Activated T-cell treated with anti-CD3 and anti-CD28 coated beads for 1 hour (primary cell): ENCODE data around the gene SKAP1.
"Not testable (repeated sequence)": the region's sequence is repeated elsewhere in the genome, so short reads cannot be mapped to it uniquely, and the experiment has no call there.

Experiments
- DNase-seq: peaks from one replicate; pipeline ENCODE4 v3.0.0-alpha.2; 2020; ENCODE audit warnings: low read depth

Gene SKAP1

DNA sequence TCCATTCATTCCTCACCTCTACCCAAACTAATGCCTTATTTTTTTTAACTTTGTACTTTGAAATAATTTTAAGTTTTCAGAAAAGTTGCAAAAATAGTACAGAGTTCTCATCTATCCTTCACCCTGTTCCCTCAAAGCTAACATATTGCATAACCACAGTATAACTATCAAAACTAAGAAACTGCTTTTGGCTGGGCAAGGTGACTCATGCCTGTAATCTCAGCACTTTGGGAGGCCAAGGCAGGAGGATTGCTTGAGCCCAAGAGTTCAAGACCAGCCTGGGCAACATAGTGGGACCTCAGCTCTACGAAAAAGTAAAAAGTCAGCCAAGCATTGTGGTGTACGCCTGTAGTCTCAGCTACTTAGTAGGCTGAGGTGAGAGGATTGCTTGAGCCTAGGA is 147.7 kb downstream of the SKAP1 start:
- no peak for DNase-seq

DNA sequence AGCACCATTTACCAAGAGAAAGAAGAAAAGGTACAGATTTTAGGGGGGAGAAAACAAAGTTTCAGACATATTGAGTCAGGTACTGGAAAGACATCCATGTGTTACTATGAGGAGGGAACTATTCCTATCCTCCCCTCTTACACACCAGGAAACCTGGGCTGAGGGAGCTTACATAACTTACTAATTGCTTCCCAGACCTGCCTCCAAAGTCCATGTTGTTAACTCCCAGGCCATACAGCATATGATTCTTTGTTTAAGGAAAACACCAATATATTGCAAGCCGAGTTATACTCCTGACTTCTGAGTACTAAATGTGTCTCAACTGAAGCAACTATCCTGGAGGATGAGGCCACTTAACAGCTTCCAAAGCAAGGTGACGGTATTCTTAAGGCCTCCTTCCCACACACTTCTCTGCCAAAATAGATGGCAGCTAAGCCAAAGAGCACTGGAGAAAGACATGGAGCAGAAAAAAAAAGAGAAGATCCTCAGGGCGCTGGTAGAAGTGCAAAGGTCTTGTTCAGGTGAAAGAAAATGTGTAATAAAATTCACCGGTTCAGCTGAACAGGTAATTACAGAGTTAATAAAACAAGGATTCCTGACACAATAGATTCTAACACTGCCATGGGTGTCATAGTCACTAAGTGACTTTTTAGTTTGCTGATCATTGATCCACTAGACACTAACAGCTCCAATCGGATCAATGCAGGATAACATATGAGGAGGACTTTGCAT is 151.1 kb downstream of the SKAP1 start:
- no peak for DNase-seq

DNA sequence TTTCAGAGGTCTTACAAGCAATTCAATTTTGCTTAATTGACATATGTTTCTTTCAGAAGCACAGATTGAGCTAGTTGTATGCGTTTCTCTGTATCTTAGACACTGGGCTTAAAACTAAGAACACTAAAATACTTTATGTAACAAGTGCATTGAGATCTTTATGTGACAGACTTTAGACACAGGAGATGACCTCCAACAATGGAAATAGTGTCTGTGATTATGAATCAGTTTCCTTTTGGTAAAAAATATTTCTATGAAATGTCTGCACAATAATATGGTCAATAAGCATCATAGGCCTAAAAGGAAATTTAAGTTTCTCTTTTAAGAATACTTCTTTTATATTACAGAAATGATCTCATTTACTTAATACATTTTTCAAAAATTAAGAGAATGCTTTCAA is 153.2 kb downstream of the SKAP1 start:
- no peak for DNase-seq

DNA sequence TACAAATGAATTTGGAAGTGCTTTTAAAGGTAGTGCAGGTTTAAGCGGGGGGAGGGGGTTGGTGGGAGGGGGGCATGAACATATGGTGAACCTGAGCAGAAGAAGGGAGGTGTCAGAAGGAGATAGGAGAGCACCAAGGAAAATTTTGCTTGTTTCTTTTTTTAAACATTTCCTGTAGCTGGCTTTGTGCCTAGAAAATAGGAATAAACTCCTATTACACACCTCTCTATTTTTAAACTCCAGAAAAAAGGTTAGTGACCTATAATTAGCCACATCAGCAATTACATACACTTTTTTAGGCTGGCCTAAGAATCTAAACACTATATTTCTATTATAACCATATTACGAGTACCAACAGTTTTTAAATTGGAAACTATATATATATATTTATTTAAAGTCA is 159.1 kb downstream of the SKAP1 start:
- no peak for DNase-seq

DNA sequence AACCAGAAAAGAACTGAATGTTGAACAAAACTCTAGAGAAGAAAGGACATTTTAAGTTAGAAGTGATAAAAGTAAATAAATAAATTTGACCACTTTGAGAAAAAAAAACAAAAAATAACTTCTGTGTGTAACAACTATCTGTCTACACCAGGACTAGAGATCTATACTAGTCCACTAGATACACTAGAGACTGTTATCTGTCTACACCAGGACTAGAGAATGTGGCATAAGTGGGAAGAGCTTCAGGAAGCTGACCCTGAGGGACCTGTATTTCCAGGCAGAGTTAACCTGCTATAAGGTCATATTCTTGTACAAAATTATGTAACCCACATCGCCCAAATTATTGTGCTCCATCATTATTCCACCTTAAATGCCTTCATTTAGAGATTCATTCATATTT is 160.8 kb downstream of the SKAP1 start:
- DNase-seq = no peak

DNA sequence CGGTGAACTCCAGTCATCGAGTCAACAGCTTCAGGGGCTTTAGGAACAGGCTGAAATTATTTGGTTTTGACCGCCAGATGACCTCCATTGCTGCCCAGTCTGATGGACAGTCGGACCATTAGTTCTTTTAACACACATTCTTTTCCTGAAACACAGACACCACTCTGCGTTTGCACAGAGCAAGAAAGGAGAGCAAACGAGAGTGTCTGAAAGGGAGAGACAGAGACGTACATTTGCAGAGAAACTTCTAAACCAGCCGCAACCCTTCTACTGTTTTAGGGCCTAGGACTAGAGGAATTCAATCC is 166.3 kb downstream of the SKAP1 start:
- DNase-seq = no peak

DNA sequence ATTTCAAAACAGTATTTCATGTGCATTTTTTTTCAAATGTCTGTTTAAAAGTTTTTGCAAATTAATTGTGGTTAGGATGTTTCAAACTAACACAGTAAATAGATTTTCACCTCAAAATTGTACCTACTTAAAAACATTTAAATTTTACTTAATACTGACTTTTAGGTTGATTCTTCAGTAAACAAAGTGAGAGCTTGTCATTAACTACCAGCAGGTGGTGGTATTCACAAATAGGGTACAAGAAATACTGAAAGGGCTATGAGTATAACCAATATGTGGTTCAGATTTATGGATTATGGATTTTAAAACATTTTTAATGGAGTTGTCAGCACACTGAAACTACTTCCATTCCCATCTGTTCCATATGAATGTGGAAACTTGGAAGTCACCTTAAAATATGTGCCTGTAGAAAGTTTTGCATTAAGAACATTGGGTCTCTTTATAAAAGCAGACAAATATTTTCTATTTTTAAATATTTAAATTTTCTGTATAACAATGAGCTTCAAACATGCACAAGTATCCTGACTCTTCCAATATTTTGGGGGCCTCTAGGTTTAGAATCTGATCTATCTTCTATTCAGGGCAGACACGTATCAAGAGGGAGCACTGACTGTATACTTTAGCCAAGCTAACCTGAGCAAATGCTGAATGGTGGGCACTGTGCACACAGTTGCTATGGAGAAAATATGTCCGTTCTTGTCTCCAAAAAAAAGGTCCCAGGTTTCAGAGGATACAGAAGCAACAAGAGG is 166.9 kb downstream of the SKAP1 start:
- no peak for DNase-seq

DNA sequence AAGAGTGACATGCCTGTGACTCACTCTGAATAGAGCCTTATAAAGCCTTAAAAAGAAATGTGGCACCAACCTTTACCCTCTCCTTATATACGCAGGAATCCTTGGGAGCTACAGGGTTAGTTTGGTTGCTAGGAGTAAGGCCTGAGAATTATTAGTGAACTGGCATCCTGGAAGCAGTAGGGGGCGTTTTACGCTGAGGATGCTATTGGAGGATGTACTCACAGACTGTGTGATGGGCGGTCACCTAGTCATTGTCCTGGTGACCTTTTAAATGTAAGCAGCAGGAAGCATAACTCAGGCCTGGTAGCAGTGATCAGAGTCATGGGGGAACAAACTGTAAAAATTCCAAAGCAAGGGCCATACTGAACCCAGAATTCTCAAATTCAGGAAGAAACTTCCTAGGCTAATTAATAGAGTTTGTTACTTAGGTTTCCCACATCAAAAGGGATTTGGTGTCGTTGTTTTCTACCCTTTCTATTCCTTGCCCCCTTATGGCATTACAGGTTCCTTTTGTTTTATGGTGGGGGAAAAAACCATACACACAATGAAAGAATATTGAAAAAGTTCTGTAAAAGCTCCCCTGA is 168.6 kb downstream of the SKAP1 start:
- no peak for DNase-seq

DNA sequence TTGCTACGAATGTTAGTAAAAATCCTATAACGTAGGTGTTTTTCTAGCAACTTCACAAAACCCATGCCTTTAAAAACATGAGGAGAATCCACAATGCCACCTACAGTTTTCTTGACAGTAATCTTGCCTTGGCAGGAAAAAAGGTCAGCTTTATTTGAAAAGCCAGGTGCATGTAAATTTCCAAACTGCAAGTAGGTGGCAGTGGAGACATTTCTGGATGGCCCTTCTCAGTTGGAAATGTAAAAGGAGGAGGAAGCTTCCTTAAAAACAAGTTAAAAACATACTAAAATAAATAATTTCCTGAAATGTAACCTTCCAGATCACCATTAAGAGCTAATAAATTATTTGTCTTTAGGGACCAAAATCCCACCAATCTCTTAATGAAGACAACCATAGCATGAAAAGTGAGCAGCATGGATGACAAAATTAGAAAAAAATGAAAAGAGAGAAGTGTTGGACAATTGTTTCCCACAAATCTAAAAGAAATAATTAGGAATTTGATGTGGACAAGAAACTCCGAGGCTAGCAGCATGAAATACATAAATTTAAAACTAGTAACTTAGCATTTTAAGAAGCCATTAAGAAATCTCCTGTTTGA is 170.2 kb downstream of the SKAP1 start:
- DNase-seq = no peak

DNA sequence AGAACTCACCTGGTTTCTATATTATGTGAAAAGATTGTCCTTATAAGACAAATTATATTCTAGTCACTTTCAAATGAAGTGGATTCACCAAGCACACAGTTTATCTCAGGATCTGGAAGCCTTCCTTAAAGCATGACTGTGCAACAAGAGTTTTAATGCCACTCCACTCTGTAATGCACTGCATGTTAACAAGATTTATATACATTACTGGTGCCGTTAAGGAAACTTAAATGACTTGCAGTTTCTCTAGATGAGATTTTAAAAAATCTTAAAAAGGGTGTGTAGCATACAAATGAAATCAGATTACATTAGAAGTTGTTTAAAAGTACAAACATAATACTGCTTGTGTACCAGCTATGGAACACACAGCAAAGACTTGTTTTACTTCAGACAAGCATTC is 171.7 kb downstream of the SKAP1 start:
- no peak for DNase-seq

DNA sequence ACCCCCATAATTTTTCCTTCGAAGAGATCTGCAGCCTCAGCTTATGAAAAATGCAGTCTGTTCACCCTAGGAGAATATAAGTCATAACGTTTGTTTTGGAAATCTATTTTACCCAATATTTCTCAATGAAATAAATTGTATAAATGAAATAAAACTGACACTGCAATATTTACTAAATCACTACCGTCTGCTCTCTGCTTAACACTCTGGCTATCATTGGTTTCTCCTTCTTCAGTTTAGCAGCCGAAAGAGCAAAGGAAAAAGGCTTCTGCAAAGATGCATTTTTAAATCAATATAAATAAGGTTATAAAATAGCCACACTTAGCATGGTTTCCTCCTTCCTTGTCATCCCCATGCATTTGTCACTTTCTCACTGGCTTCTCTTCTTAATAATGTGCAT is 174.3 kb downstream of the SKAP1 start:
- no peak for DNase-seq

DNA sequence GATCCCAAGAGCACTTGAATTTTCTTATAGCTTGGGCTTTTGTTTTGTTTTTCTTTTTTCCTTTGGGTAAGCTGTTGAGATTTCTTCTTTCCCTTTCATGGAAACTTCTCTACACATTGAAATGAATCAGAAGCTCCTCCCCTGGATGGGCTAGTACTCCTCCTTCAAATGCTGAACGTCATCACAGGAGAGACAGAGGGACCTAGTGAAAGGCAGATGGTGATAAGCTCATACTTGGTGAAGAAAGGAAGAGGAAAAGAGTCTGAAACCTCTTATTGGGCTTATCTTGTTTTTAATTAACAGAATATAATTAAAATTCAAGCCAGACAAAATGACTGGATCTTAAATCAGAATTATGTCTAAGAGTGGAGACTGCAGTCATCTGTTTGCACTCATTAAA is 175.1 kb downstream of the SKAP1 start:
- DNase-seq = no peak

DNA sequence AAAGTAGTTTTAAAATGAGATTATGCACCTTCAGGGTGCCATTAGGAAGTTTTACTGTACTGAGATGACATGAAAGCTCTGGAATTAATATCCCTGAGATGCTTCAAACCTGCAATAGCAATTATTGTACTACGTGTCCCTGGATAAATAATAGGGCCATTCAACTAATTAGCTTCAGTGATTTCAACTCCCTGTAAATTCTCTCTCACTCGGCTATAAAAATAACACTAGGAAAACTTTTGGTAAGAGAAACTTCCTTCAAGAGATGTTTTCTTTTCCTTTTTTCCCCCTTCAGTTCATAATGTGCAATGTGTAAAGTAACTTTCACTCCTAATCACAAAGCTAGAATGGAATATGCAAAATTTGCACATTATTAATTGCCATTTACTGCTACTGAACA is 176.0 kb downstream of the SKAP1 start:
- DNase-seq = no peak

DNA sequence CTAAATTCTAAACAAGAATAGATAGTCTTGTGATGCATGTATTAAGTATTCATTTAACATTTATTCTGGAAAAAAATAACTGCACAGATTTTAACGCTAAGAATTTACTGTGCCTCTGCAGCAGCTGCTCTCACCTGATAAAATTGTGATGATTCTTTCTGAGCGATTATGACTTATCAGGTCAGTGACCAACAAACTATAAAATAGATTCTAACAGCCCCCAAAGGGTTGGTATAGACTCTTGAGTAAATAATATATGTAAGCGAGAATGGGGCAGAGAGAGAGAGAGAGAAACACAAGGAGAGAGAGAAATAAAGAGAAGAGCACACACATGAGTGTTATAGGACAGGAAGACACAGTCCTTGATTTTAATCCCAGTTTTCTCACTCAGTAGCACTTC is 178.1 kb downstream of the SKAP1 start:
- no peak for DNase-seq

DNA sequence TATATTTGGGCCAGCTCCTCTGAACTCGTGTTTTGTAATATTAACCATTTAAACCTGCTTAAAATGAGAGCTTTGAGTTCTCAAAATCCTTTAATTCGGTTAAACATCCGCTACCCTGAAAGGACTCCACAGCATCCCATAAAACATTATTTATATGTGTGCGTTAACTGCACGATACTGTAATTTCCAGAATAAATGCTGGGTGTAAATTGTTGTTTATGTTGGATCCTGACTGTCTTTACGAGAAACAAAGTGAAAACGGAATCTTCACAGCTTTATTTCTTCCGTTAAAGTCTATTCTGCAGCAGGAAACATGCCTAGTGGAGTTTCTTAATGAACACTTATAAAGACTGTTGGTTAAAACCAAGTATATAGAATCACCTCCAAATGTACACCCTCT is 179.1 kb downstream of the SKAP1 start:
- no peak for DNase-seq

DNA sequence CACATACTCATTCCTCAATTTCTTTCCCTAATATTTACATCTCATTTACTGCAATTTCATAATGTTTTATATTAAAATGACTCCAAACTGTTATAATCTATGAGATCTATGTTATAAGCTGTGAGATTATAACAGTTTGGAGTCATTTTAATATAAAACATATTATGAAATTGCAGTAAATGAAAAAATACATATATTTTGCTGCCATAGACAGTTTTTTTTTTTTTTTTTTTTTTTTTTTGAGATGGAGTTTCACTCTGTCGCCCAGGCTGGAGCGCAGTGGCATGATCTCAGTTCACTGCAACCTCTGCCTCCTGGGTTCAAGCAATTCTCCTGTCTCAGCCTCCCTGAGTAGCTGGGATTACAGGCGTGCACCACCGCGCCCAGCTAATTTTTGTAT is 180.0 kb downstream of the SKAP1 start:
- DNase-seq = not testable (repeated sequence)

DNA sequence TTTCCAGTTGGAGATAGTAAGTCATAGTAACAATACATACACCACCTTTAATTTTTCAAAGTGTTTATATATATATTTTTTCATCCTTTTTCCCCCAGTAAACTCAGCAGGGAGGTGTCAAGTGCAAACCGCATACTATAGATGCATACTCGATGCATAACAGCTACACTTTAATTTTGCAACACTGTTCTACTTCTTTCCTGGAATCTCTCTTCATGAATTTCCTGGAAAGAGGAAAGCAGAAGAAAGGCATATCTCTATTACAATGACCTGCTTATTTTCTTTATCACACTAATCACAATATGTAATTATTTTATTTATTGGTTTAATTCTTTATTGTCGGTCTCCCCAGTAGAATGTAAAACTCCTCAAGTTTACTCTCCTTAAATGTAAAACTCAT is 182.4 kb downstream of the SKAP1 start:
- DNase-seq = no peak

DNA sequence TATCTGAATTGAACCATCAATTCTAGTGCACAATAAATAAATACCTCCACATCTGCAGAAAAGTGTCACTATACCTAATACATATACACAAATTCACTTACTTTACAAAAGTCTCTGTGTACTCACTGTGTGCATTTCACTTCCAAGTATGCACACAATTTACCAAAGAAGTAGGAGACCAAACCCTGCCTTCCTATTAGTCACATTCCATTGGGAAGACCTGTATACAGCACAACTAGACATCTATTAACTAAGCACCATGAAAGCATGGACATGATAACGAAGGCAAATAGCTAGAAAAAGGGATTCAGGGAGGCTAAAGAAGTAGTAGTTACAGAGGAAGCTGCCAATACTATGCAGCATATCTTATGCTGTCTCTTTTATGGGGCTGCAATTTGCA is 183.0 kb downstream of the SKAP1 start:
- no peak for DNase-seq

DNA sequence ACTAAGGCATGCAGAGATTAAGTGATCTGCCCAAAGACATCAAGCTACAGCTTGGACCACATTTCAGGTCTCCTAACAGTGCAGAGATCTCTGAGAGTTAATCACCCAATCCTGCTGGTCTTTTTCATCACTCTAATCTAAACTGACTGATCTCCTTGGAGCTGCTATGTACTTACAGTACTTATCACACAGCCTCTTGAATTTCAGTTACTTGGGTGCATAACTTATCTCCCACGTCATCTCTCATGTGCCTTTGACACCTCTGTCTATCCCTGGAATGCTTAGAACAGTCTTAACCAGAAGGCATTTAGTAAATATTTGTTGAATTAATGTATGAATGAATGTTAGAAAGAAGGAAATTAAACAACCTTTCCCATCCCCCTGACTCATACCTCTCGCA is 183.4 kb downstream of the SKAP1 start:
- DNase-seq = no peak

DNA sequence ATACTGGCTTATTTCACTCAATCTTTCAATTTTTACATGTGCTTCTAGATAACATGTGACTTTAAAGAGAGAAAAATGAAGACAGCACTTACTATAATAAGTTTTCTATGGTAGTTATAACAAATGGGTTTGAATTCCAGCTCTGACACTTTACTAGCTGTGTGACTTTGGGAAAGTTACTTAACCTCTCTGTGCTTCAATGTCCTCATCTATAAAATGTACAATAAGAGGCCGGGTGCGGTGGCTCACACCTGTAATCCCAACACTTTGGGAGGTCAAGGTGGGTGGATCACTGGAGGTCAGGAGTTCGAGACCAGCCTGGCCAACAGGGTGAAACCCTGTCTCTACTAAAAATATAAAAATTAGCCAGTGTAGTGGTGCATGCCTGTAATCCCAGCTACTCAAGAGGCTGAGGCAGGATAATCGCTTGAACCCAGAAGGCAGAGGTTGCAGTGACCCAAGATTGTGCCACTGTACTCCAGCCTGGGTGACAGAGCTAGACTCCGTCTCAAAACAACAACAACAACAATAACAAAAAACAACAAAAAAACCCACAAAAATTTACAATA is 184.5 kb downstream of the SKAP1 start:
- DNase-seq = not testable (repeated sequence)

DNA sequence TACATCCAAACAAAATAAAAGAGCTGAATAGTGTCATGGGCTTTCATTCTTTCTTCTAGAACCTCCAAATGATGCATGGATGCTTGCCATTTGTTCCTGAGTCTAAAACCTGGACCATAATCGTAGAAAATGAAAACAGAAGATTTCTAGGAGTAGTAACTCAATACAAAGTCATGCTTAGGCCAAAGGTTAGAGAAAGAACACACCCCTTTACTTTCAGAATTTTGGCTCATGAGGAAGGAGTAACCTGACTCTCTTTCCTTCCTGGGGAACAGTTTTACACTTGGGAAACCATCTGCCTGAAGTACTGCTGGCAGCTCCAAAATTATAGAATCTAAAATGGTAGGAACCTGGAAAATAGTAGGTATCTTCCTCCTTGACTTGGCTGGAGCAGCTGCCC is 185.2 kb downstream of the SKAP1 start:
- no peak for DNase-seq

DNA sequence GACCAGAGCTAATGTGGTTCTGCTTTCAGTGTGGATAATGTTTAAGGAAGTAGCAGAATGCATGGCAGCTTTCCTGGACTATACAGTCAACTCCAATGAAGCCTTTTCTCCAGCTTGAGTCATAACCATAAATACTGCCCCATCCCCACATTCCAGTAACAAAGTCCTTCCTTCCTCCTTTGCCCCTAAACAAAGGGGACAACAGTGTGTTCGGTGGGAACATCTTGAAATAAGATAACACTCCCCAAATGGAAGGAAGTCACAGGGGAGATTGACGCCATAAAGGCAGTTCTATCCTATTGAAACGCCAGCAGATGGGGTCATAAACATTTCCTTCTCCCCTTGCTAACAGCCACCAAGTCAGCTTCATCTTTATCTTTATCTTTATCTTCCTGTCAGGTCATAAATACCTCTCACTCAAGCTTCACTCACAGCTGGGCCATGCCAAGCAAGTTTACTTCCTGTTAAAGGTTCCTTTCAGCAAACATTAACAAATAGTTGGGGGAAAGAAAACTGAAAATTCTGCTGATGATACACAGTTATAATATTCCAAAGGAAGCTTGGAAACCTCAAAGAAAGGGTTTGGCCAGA is 185.8 kb downstream of the SKAP1 start:
- no peak for DNase-seq
